Ectodermal cell (in vitro differentiated cells): ENCODE results near the gene RGS1.

ENCODE experiments used
- H3K27ac ChIP-seq: 2 replicates; pipeline ENCODE4 v1.7.0; 2013; ENCODE audit warnings: mild to moderate bottlenecking, low read depth, low read length; ENCODE audit not compliant: insufficient read depth, poor library complexity, severe bottlenecking
- H3K27me3 ChIP-seq: 2 replicates; pipeline ENCODE4 v1.7.0; 2013; ENCODE audit warnings: mild to moderate bottlenecking, low read length; ENCODE audit not compliant: insufficient read depth, control insufficient read depth, poor library complexity, severe bottlenecking
- H3K36me3 ChIP-seq: one replicate; pipeline ENCODE4 v1.7.0; 2013; ENCODE audit warnings: low read length; ENCODE audit not compliant: control insufficient read depth, insufficient read depth
- H3K4me1 ChIP-seq: one replicate; pipeline ENCODE4 v1.7.0; 2013; ENCODE audit warnings: low read length; ENCODE audit not compliant: control insufficient read depth, insufficient read depth
- H3K4me3 ChIP-seq: 2 replicates; pipeline ENCODE4 v1.7.0; 2013; ENCODE audit warnings: low read depth, low read length, control low read depth; ENCODE audit not compliant: insufficient read depth
- H3K9me3 ChIP-seq: 2 replicates; pipeline ENCODE4 v1.7.0; 2013; ENCODE audit warnings: mild to moderate bottlenecking, low read length, moderate library complexity; ENCODE audit not compliant: control insufficient read depth
- WGBS, 2 experiments: methylation state at CpG; one replicate each; pipeline ENCODE4 v1.1.7; 2013; ENCODE audit warnings: missing lambda C conversion rate in 2 of 2; 5-methylcytosine and 5-hydroxymethylcytosine counted together

RGS1 gene

DNA sequence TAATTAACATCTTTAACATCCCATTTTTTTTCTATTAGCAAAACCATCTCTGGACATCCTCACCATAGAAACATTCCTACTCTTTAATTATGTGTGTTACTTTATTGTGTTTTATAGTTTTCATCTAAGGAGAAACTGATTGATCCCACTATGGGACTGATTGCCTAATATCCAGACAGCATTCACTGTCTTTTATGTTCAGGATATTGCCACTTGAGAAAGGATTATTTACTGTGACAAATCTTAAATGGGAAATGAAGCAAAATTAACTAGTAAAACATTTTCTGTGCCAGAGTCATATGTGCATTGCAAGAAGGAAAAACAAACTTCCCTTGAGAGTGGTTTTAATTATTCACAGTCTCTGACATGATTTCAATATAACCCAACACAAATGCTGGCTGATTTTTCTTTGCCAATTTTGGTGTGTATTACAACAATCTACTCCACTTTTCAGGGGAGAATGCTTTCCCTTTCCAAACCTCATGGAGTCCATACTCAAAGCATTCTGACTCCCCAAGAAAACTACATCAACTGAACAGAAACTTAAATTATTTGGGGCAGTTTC, 44.6 kb downstream of the RGS1 start:
- Histone ChIP-seq H3K27me3 (no peaks in the 10 kb centered on the region), H3K4me1 (no peaks in the 10 kb centered on the region), H3K27ac (no peak overlapping the region), H3K9me3 (no peaks in the 10 kb centered on the region), H3K36me3 (no peaks in the 10 kb centered on the region), H3K4me3 (no peak overlapping the region)

DNA sequence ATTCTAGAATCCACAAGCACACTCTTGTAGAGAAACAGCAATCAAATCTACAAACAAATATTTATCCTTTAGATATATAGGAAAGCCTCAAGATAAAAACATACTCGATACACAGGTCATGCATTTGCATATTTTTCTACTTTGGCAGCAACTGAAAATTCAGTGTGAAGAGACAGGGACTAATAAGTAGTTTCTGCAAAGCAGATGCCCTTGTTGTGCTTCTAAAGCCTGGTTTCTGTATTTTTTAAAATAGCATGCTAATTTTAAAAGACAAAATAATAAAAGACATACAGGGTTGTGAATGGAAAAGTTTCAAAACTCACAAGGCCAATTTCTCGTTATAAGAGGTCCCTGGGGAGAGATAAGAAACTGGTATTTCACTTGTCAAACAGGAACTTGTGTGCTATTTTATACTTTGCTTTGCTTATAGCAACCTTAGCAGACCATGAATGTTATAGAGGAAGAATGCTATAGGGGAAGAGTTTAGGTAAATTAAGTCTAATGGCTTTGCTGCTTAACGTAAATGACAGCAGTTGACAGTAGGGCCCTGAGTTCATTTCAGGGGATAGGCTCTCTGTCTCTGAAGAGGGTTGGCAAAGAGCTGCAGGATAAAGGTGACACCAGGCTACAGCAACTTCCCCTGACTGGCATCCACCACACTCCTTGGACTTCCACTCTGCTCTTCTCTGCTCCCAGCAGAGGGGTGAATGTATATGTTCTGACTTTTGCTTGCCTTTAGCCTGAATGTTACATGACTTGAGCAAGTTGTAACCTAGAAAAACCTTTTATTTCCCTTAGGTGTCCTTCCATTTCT, 51.0 kb downstream of the RGS1 start:
- no peaks in the 10 kb centered on the region for H3K4me1 ChIP-seq
- no peaks in the 10 kb centered on the region for H3K9me3 ChIP-seq
- no peaks in the 10 kb centered on the region for H3K36me3 ChIP-seq
- H3K27ac ChIP-seq: no peak overlapping the region
- 96 to 97% methylated on average over 3 of the region's 3 CpGs for WGBS, 2 experiments
- no peaks in the 10 kb centered on the region for H3K27me3 ChIP-seq
- no peak overlapping the region for H3K4me3 ChIP-seq

DNA sequence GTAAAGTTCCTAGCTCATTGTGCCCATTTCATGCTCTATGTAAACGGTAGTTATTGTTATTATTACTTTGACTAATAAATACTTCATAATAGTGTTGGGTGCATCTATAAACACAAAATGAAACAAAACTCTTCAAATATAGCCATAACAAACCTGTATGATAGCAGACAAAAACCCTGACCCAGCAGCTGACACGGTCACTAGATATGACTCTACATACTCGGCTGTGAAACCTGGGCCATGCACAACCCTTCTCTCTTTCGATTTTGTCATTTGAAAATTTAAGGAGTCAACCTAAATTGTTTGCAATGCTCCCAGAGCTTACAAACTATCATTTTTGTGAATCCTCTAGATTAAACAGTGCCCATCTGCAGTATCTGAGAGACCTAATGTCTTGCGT, 52.3 kb downstream of the RGS1 start:
- Histone ChIP-seq H3K4me3 (no peak overlapping the region), H3K36me3 (no peaks in the 10 kb centered on the region), H3K27me3 (no peaks in the 10 kb centered on the region), H3K27ac (no peak overlapping the region), H3K9me3 (no peaks in the 10 kb centered on the region), H3K4me1 (peaks cover 6% of the 10 kb centered on the region)
- 92 to 94% methylated on average over 3 of the region's 5 CpGs for WGBS, 2 experiments

DNA sequence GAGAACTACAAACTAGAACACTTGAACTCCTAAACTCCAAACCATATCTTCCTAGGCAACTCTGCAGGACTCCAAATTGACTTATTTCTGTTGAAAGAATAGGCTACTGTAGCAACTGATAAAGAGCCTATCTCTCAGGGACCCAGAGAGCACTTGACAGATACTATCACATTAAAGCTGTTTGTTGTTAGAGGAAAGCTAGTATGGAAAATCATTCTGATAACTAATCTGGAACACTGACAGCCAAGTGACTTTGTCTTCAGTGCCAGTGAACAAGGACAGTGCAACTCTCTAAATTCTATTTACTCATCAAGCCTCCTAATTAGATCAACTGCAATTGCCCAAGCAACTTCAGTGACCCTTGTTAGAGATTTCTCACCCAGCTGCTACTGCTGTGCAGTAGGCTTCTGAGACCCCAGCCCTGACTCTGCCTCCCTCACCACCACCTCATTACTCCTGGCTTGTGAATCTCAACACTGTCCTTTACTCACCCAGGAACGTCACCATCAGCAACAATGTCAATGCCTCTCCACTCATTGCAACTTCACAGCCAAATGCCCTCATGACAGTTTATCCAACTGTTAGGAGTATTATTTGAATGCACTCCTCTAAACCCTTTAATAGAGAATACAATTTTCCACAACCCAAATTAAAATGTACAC, 53.0 kb downstream of the RGS1 start:
- H3K27ac ChIP-seq: no peak overlapping the region
- H3K9me3 ChIP-seq: no peaks in the 10 kb centered on the region
- no peak overlapping the region for H3K4me3 ChIP-seq
- H3K27me3 ChIP-seq: no peaks in the 10 kb centered on the region
- 91 to 95% methylated on average over 1 of the region's 1 CpG for WGBS, 2 experiments
- no peaks in the 10 kb centered on the region for H3K36me3 ChIP-seq
- peaks cover 12% of the 10 kb centered on the region for H3K4me1 ChIP-seq

DNA sequence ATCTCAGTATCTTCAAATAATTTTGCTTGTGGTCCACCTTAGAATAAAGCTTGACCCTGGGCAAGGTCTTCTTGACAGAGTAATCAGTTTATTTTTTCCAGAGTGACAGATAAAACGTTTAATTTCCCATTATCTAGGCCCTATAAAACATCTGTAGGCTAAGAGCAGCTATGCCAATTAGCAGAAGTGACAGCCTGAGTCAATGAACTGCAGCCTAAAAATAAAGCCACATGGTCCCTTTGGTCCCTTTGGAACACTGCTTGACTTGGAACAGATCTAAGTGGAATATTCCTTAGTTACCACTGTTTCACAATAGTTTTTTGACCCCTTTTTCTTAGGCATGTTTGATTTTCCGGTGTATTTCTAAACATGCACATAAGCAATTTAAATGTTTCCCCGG, 54.0 kb downstream of the RGS1 start:
- no peak overlapping the region for H3K4me3 ChIP-seq
- H3K4me1 ChIP-seq: peaks cover 16% of the 10 kb centered on the region
- WGBS, 2 experiments: 83 to 87% methylated on average over 1 to 2 of the region's 3 CpGs
- H3K36me3 ChIP-seq: no peaks in the 10 kb centered on the region
- no peak overlapping the region for H3K27ac ChIP-seq
- H3K27me3 ChIP-seq: no peaks in the 10 kb centered on the region
- H3K9me3 ChIP-seq: no peaks in the 10 kb centered on the region
